CD14-positive monocyte (primary cell): ENCODE data around the gene TMEM151B. TPM values are rescaled to one million over a fixed set of nuclear protein-coding genes. Genes with fewer than 3 reads are reported as not detected.

Source experiments
- DNase-seq, 3 donors: peaks; one replicate each; pipeline ENCODE4 v3.0.0-alpha.2; 2011 to 2022
- H2AFZ ChIP-seq: 2 replicates; pipeline ENCODE4 v1.6.0; 2012; ENCODE audit warnings: mild to moderate bottlenecking, low read depth, low read length, inconsistent platforms; ENCODE audit not compliant: insufficient read depth, poor library complexity, severe bottlenecking
- H3K27ac ChIP-seq, 2 donors: 1 replicate in 1 of 2; 2 replicates in 1 of 2; pipeline ENCODE4 v1.5.1; 2012 to 2013; ENCODE audit warnings: low read length in 2 of 2, control low read depth in 1 of 2, inconsistent platforms in 1 of 2, low read depth in 1 of 2, mild to moderate bottlenecking in 1 of 2
- H3K27me3 ChIP-seq, 2 donors: one replicate each; pipeline versions ENCODE4 v1.6.0 to v1.6.1; 2011 to 2013; ENCODE audit warnings: low read length in 2 of 2; ENCODE audit not compliant: control insufficient read depth in 2 of 2, insufficient read depth in 2 of 2
- H3K36me3 ChIP-seq, 2 donors: replicated peaks in 1 of 2; 1 replicate in 1 of 2; 2 replicates in 1 of 2; pipeline versions ENCODE4 v1.5.1 to v1.6.1; 2012 to 2013; ENCODE audit warnings: low read length in 2 of 2, control low read depth in 1 of 2, inconsistent platforms in 1 of 2, mild to moderate bottlenecking in 1 of 2; ENCODE audit not compliant: insufficient read depth in 2 of 2, control insufficient read depth in 1 of 2
- H3K4me1 ChIP-seq, 2 donors: 1 replicate in 1 of 2; 2 replicates in 1 of 2; pipeline versions ENCODE4 v1.5.1 to v1.6.1; 2012 to 2013; ENCODE audit warnings: low read length in 2 of 2, control low read depth in 1 of 2, inconsistent platforms in 1 of 2, mild to moderate bottlenecking in 1 of 2, moderate library complexity in 1 of 2; ENCODE audit not compliant: insufficient read depth in 2 of 2, control insufficient read depth in 1 of 2
- H3K4me2 ChIP-seq: replicated peaks from 2 replicates; pipeline ENCODE3; 2012; ENCODE audit warnings: low read length, moderate library complexity, mild to moderate bottlenecking; ENCODE audit not compliant: poor library complexity, severe bottlenecking; ENCODE audit errors: extremely low read depth
- H3K4me3 ChIP-seq, 3 experiments: fragments of 200-600 bp in 1 of 3; sonication (generic) in 1 of 3; replicated peaks in 1 of 3; 1 replicate in 2 of 3; 2 replicates in 1 of 3; pipeline ENCODE4 v1.5.1; 2011 to 2013; ENCODE audit warnings: low read length in 3 of 3, mild to moderate bottlenecking in 3 of 3, control low read depth in 2 of 3, low read depth in 2 of 3, inconsistent platforms in 1 of 3, moderate library complexity in 1 of 3
- H3K79me2 ChIP-seq: 2 replicates; pipeline ENCODE4 v1.6.0; 2012; ENCODE audit warnings: mild to moderate bottlenecking, control low read depth, inconsistent platforms, low read length, moderate library complexity; ENCODE audit not compliant: insufficient read depth
- H3K9ac ChIP-seq: 2 replicates; pipeline ENCODE4 v1.6.0; 2017; ENCODE audit warnings: low read length, mild to moderate bottlenecking; ENCODE audit not compliant: insufficient read depth, poor library complexity, severe bottlenecking
- H3K9me3 ChIP-seq, 2 donors: replicated peaks in 1 of 2; 1 replicate in 1 of 2; 2 replicates in 1 of 2; pipeline versions ENCODE4 v1.5.1 to v1.6.1; 2012 to 2013; ENCODE audit warnings: low read length in 2 of 2, control low read depth in 1 of 2; ENCODE audit not compliant: control insufficient read depth in 1 of 2, insufficient read depth in 1 of 2
- H4K20me1 ChIP-seq: 2 replicates; pipeline ENCODE4 v1.6.0; 2012; ENCODE audit warnings: mild to moderate bottlenecking, low read length, control low read depth, moderate library complexity; ENCODE audit not compliant: insufficient read depth
- H3K27ac Mint-ChIP-seq, 7 donors: one replicate each; pipeline ENCODE4 v1.8.0; 2020; ENCODE audit warnings: mild to moderate bottlenecking in 7 of 7, mixed read lengths in 7 of 7, moderate library complexity in 6 of 7, inconsistent platforms in 2 of 7
- H3K27me3 Mint-ChIP-seq, 3 donors: one replicate each; pipeline ENCODE4 v1.8.0; 2021 to 2022; ENCODE audit warnings: low read depth in 3 of 3, mild to moderate bottlenecking in 3 of 3, mixed read lengths in 3 of 3, moderate library complexity in 3 of 3, inconsistent platforms in 1 of 3
- H3K36me3 Mint-ChIP-seq, 2 donors: one replicate each; pipeline ENCODE4 v1.8.0; 2020; ENCODE audit warnings: mixed read lengths in 2 of 2, inconsistent platforms in 1 of 2, mild to moderate bottlenecking in 1 of 2
- H3K4me1 Mint-ChIP-seq: one replicate; pipeline ENCODE4 v1.8.0; 2020; ENCODE audit warnings: mild to moderate bottlenecking, mixed read lengths
- H3K4me3 Mint-ChIP-seq, 2 donors: one replicate each; pipeline ENCODE4 v1.8.0; 2020; ENCODE audit warnings: mild to moderate bottlenecking in 2 of 2, mixed read lengths in 2 of 2, moderate library complexity in 1 of 2
- H3K9me3 Mint-ChIP-seq, 7 donors: one replicate each; pipeline ENCODE4 v1.8.0; 2020 to 2022; ENCODE audit warnings: mixed read lengths in 7 of 7, mild to moderate bottlenecking in 6 of 7, moderate library complexity in 6 of 7, inconsistent platforms in 2 of 7
- CTCF ChIP-seq: fragments of 200-600 bp; IDR thresholded peaks from one replicate; pipeline ENCODE4 v1.8.0; 2022; ENCODE audit warnings: antibody characterized with exemption, mild to moderate bottlenecking
- WGBS: methylation state at CpG from one replicate; pipeline ENCODE4 v1.1.5; 2013; ENCODE audit warnings: missing lambda C conversion rate; ENCODE audit not compliant: insufficient coverage; 5-methylcytosine and 5-hydroxymethylcytosine counted together
- intact Hi-C, 2 donors: fragments of 100-400 bp; cut with micrococcal nuclease; formaldehyde crosslinking; loops; one replicate each; pipeline versions ENCODE4 v1.15.0 to v1.15.1; 2023
- polyA plus RNA-seq, 3 donors: library from polyadenylated mRNA; depleted of rRNA in 1 of 3; unstranded in 2 of 3; stranded (reverse) in 1 of 3; fragments of 300-500 nt in 2 of 3; fragments of >200 nt in 1 of 3; fragmentation: Illumina TruSeq in 2 of 3; gene quantifications; 1 replicate in 2 of 3; 2 replicates in 1 of 3; pipeline ENCODE4 v1.2.3, GENCODE V29; 2012 to 2021

Gene TMEM151B
- polyA plus RNA-seq, 3 donors: not detected

GRCh38 chr6:44228031-44228430 is 42.2 kb upstream of the TMEM151B start:
- H3K27me3 ChIP-seq: peaks cover 0 to 2% of the 10 kb centered on the region in 2 donors
- H3K4me1 ChIP-seq: peaks cover 34 to 38% of the 10 kb centered on the region in 2 donors
- H2AFZ ChIP-seq: no peak overlapping the region
- intact Hi-C loops: no loop called here
- TF ChIP-seq CTCF: no peak
- H3K36me3 ChIP-seq: peaks cover 5 to 14% of the 10 kb centered on the region in 2 donors
- H4K20me1 ChIP-seq: peaks cover 11% of the 10 kb centered on the region
- no CpG with 5 or more reads among the region's 6 CpGs for WGBS
- Mint-ChIP-seq H3K36me3 (peaks cover 15 to 32% of the 10 kb centered on the region in 2 donors), H3K9me3 (peaks cover 0 to 2% (median 0%) of the 10 kb centered on the region in 7 donors), H3K27me3 (peaks cover 3 to 10% (median 5%) of the 10 kb centered on the region in 3 donors), H3K27ac (no peak overlapping the region), H3K4me1 (peaks cover 51% of the 10 kb centered on the region), H3K4me3 (no peak overlapping the region)
- no peak overlapping the region for H3K9ac ChIP-seq
- no peak overlapping the region for H3K27ac ChIP-seq
- DNase-seq: no peak
- H3K9me3 ChIP-seq: no peaks in the 10 kb centered on the region
- H3K4me2 ChIP-seq: no peak overlapping the region
- peaks cover 21% of the 10 kb centered on the region for H3K79me2 ChIP-seq
- H3K4me3 ChIP-seq: no peak overlapping the region

- Mint-ChIP-seq H3K36me3 (peaks cover 17 to 32% of the 10 kb centered on the region in 2 donors), H3K4me1 (peaks cover 53% of the 10 kb centered on the region), H3K27ac (no peak overlapping the region), H3K4me3 (no peak overlapping the region), H3K9me3 (peaks cover 0 to 2% (median 0%) of the 10 kb centered on the region in 7 donors), H3K27me3 (peaks cover 3 to 8% (median 5%) of the 10 kb centered on the region in 3 donors)
- peaks cover 11% of the 10 kb centered on the region for H4K20me1 ChIP-seq
- H3K4me1 ChIP-seq: peaks cover 36 to 38% of the 10 kb centered on the region in 2 donors
- DNase-seq: no peak
- 93% methylated on average over 7 of the region's 7 CpGs for WGBS
- peaks cover 5 to 14% of the 10 kb centered on the region in 2 donors for H3K36me3 ChIP-seq
- TF ChIP-seq CTCF: no peak
- H3K27me3 ChIP-seq: no peaks in the 10 kb centered on the region
- no peak overlapping the region for H3K9ac ChIP-seq
- H3K79me2 ChIP-seq: peaks cover 21% of the 10 kb centered on the region
- H3K9me3 ChIP-seq: no peaks in the 10 kb centered on the region
- no peak overlapping the region for H3K4me3 ChIP-seq
- intact Hi-C loops: no loop called here
- no peak overlapping the region for H3K27ac ChIP-seq
- H2AFZ ChIP-seq: no peak overlapping the region
- H3K4me2 ChIP-seq: no peak overlapping the region
Measured at GRCh38 chr6:44228433-44228832, 41.8 kb upstream of the TMEM151B start.
